HepG2 (cell line): Measurements from ENCODE around the gene IMMP1L. TPM values are rescaled to one million over a fixed set of nuclear protein-coding genes. Genes with fewer than 3 reads are reported as not detected.

ENCODE experiments used
- E2F1 ChIP-seq: sonication (generic); formaldehyde crosslinking; IDR thresholded peaks from 2 replicates; pipeline ENCODE4 v1.5.0; 2020; ENCODE audit warnings: missing genetic modification reagents
- GTF3A ChIP-seq: sonication (generic); formaldehyde crosslinking; conservative IDR thresholded peaks from 2 replicates; pipeline ENCODE4 v1.4.0; 2020; ENCODE audit warnings: mild to moderate bottlenecking, missing genetic modification reagents
- ISL2 ChIP-seq: sonication (generic); formaldehyde crosslinking; IDR thresholded peaks from 2 replicates; pipeline ENCODE4 v1.5.0; 2020; ENCODE audit warnings: missing genetic modification reagents
- KLF6 ChIP-seq: IDR thresholded peaks from 2 replicates; pipeline ENCODE4 v1.8.0; 2016; ENCODE audit warnings: missing biosample characterization, missing genetic modification reagents
- MAFG ChIP-seq: sonication (generic); formaldehyde crosslinking; IDR thresholded peaks from 2 replicates; pipeline ENCODE4 v1.5.1; 2020; ENCODE audit warnings: mild to moderate bottlenecking, missing genetic modification reagents
- NR2F2 ChIP-seq: IDR thresholded peaks from 2 replicates; pipeline ENCODE4 v1.6.1; 2012; ENCODE audit warnings: low read depth, inconsistent platforms, borderline replicate concordance
- PAXIP1 ChIP-seq: sonication (generic); formaldehyde crosslinking; conservative IDR thresholded peaks from 2 replicates; pipeline ENCODE4 v1.4.0; 2020; ENCODE audit warnings: mild to moderate bottlenecking, missing genetic modification reagents, moderate library complexity
- RFX5 ChIP-seq: IDR thresholded peaks from 2 replicates; pipeline ENCODE4 v1.6.1; 2011; ENCODE audit warnings: low read depth, low read length, improper control_type of control experiment
- SMAD9 ChIP-seq: sonication (generic); formaldehyde crosslinking; IDR thresholded peaks from 2 replicates; pipeline ENCODE4 v1.5.1; 2020; ENCODE audit warnings: mild to moderate bottlenecking, missing genetic modification reagents
- STAG1 ChIP-seq: sonication (generic); formaldehyde crosslinking; IDR thresholded peaks from 2 replicates; pipeline ENCODE4 v1.4.0; 2020; ENCODE audit warnings: missing genetic modification reagents
- TRAFD1 ChIP-seq: sonication (generic); formaldehyde crosslinking; IDR thresholded peaks from 2 replicates; pipeline ENCODE4 v1.5.1; 2020; ENCODE audit warnings: missing genetic modification reagents, mild to moderate bottlenecking, borderline replicate concordance
- ZGPAT ChIP-seq: IDR thresholded peaks from 2 replicates; pipeline ENCODE4 v1.6.1; 2016; ENCODE audit warnings: mild to moderate bottlenecking
- ZNF235 ChIP-seq: sonication (generic); formaldehyde crosslinking; IDR thresholded peaks from 2 replicates; pipeline ENCODE4 v1.8.1; 2023; ENCODE audit warnings: mild to moderate bottlenecking, missing genetic modification reagents, borderline replicate concordance
- ZNF263 ChIP-seq: sonication (generic); formaldehyde crosslinking; IDR thresholded peaks from 2 replicates; pipeline ENCODE4 v1.4.0; 2020; ENCODE audit warnings: missing genetic modification reagents
- ZNF274 ChIP-seq: sonication (generic); formaldehyde crosslinking; IDR thresholded peaks from 2 replicates; pipeline ENCODE4 v1.5.1; 2020; ENCODE audit warnings: mild to moderate bottlenecking, missing genetic modification reagents
- ZNF333 ChIP-seq: sonication (generic); formaldehyde crosslinking; IDR thresholded peaks from 2 replicates; pipeline ENCODE4 v1.4.0; 2020; ENCODE audit warnings: mild to moderate bottlenecking, missing genetic modification reagents, borderline replicate concordance
- ZNF563 ChIP-seq: sonication (generic); formaldehyde crosslinking; IDR thresholded peaks from 2 replicates; pipeline ENCODE4 v1.8.0; 2022; ENCODE audit warnings: mild to moderate bottlenecking, moderate library complexity, missing genetic modification reagents
- ZSCAN5A ChIP-seq: sonication (generic); formaldehyde crosslinking; IDR thresholded peaks from 2 replicates; pipeline ENCODE4 v1.8.0; 2022; ENCODE audit warnings: mild to moderate bottlenecking, missing genetic modification reagents, borderline replicate concordance
- polyA plus RNA-seq, 8 experiments: library from polyadenylated mRNA; depleted of rRNA in 3 of 8; stranded (reverse) in 7 of 8; unstranded in 1 of 8; fragments of >200 nt; fragmentation: Illumina TruSeq in 4 of 8; extraction: Trizol in 4 of 8; gene quantifications; 2 replicates each; pipeline versions ENCODE4 v1.2.1 to v1.2.3, GENCODE V29; 2011 to 2016; ENCODE audit warnings: low read depth in 4 of 8, missing spikeins in 1 of 8, mixed read lengths in 1 of 8; ENCODE audit not compliant: insufficient read depth in 1 of 8
- total RNA-seq, 5 experiments: library from RNA; depleted of rRNA; stranded (reverse); fragments of >200 nt; fragmentation: Illumina TruSeq; extraction: Trizol; gene quantifications; 2 replicates each; pipeline ENCODE4 v1.2.3, GENCODE V29; 2016; ENCODE audit warnings: low read depth in 1 of 5

IMMP1L gene
- total and polyA plus RNA-seq, 2 of the 13 experiments (the other 11 are each of a cell fraction or from before 2014, with no cell fraction given): 42.4 to 57.9 TPM

GRCh38 chr11:31509429-31510345, at the start of gene IMMP1L, which contains the start of gene ELP4 (continued):
- TF ChIP-seq ZSCAN5A (CRISPR knock-in tag) (peak; percentile 67; the same call in 1 of the 2 replicates), GTF3A (CRISPR knock-in tag) (0 out of 2 replicates have a peak, but pooled peaks have one; percentile 14), ZNF333 (CRISPR knock-in tag) (no peak; the same call in 1 of the 2 replicates), E2F1 (CRISPR knock-in tag) (peak; percentile 48; the same call in 1 of the 2 replicates), NR2F2 (no peak), ZNF235 (CRISPR knock-in tag) (peak; percentile 75; the same call in 1 of the 2 replicates), STAG1 (CRISPR knock-in tag) (no peak), TRAFD1 (CRISPR knock-in tag) (no peak), RFX5 (peak; percentile 91), PAXIP1 (CRISPR knock-in tag) (peak; percentile 36), MAFG (CRISPR knock-in tag) (no peak), ISL2 (peak; percentile 33; the same call in 1 of the 2 replicates), ZNF563 (peak; percentile 60; the same call in 1 of the 2 replicates), KLF6 (CRISPR knock-in tag) (no peak), ZNF274 (CRISPR knock-in tag) (peak; percentile 59; the same call in 1 of the 2 replicates), ZGPAT (CRISPR knock-in tag) (peak; percentile 47; the same call in 1 of the 2 replicates), SMAD9 (CRISPR knock-in tag) (peak; percentile 82; the same call in 1 of the 2 replicates), ZNF263 (CRISPR knock-in tag) (no peak)
